Liver (tissue), 9 donors: Measurements from ENCODE around the gene MTSS2. TPM values are rescaled to one million over a fixed set of nuclear protein-coding genes. Genes with fewer than 3 reads are reported as not detected.

ENCODE experiments used
- DNase-seq: peaks from one replicate; pipeline ENCODE4 v3.0.0-alpha.2; 2017; ENCODE audit warnings: low spot score
- H3K27ac ChIP-seq, 2 donors: one replicate each; pipeline ENCODE4 v1.7.0; 2013; ENCODE audit warnings: inconsistent platforms in 2 of 2, low read length in 2 of 2, control low read depth in 1 of 2, low read depth in 1 of 2, mild to moderate bottlenecking in 1 of 2
- H3K27me3 ChIP-seq, 4 donors: one replicate each; pipeline versions ENCODE4 v1.6.1 to v1.7.0; 2013; ENCODE audit warnings: low read length in 3 of 4, inconsistent platforms in 1 of 4, mild to moderate bottlenecking in 1 of 4, moderate library complexity in 1 of 4; ENCODE audit not compliant: control insufficient read depth in 4 of 4, insufficient read depth in 4 of 4
- H3K36me3 ChIP-seq, 4 donors: one replicate each; pipeline versions ENCODE4 v1.6.1 to v1.7.0; 2013; ENCODE audit warnings: low read length in 3 of 4, mild to moderate bottlenecking in 3 of 4, low read depth in 1 of 4, moderate library complexity in 1 of 4; ENCODE audit not compliant: control insufficient read depth in 4 of 4, insufficient read depth in 3 of 4
- H3K4me1 ChIP-seq, 4 donors: one replicate each; pipeline versions ENCODE4 v1.6.1 to v1.7.0; 2013; ENCODE audit warnings: low read length in 3 of 4, mild to moderate bottlenecking in 3 of 4, moderate library complexity in 1 of 4; ENCODE audit not compliant: control insufficient read depth in 4 of 4, insufficient read depth in 4 of 4
- H3K4me3 ChIP-seq, 3 donors: one replicate each; pipeline versions ENCODE4 v1.6.1 to v1.7.0; 2013; ENCODE audit warnings: low read length in 3 of 3, control low read depth in 1 of 3, low read depth in 1 of 3, mild to moderate bottlenecking in 1 of 3
- H3K9ac ChIP-seq, 2 donors: one replicate each; pipeline ENCODE4 v1.7.0; 2013; ENCODE audit warnings: low read length in 2 of 2, mild to moderate bottlenecking in 2 of 2, moderate library complexity in 2 of 2, control low read depth in 1 of 2, low read depth in 1 of 2
- H3K9me3 ChIP-seq, 4 donors: one replicate each; pipeline versions ENCODE4 v1.6.1 to v1.7.0; 2013; ENCODE audit warnings: low read length in 3 of 4; ENCODE audit not compliant: control insufficient read depth in 4 of 4
- ATF3 ChIP-seq: IDR thresholded peaks from 2 replicates; pipeline ENCODE4 v1.6.1; 2016; ENCODE audit warnings: antibody characterized with exemption
- CTCF ChIP-seq: fragments of 150-350 bp; IDR thresholded peaks from 2 replicates; pipeline ENCODE4 v1.5.1; 2017; ENCODE audit warnings: improper control_type of control experiment, low read depth, low read length; ENCODE audit not compliant: missing input control
- EGR1 ChIP-seq, 2 donors: IDR thresholded peaks; 2 replicates each; pipeline ENCODE4 v1.6.1; 2016 to 2018; ENCODE audit warnings: antibody characterized with exemption in 2 of 2, low read depth in 2 of 2
- FOXA1 ChIP-seq: IDR thresholded peaks from 2 replicates; pipeline ENCODE4 v1.6.1; 2016; ENCODE audit warnings: antibody characterized with exemption
- FOXA2 ChIP-seq: IDR thresholded peaks from 2 replicates; pipeline ENCODE4 v1.6.1; 2016; ENCODE audit warnings: antibody characterized with exemption
- MAX ChIP-seq: IDR thresholded peaks from 2 replicates; pipeline ENCODE4 v1.6.1; 2016; ENCODE audit warnings: antibody characterized with exemption
- NR2F2 ChIP-seq: IDR thresholded peaks from 2 replicates; pipeline ENCODE4 v1.6.1; 2016; ENCODE audit warnings: antibody characterized with exemption
- RAD21 ChIP-seq, 2 donors: IDR thresholded peaks; 2 replicates each; pipeline ENCODE4 v1.6.1; 2016; ENCODE audit warnings: antibody characterized with exemption in 2 of 2, mild to moderate bottlenecking in 2 of 2
- RXRA ChIP-seq, 2 donors: IDR thresholded peaks; 2 replicates each; pipeline ENCODE4 v1.6.1; 2017 to 2018; ENCODE audit warnings: antibody characterized with exemption in 2 of 2, mild to moderate bottlenecking in 1 of 2
- SP1 ChIP-seq: IDR thresholded peaks from 2 replicates; pipeline ENCODE4 v1.6.1; 2018; ENCODE audit warnings: antibody characterized with exemption, mild to moderate bottlenecking
- WGBS: extraction: QIAGEN DNeasy Blood & Tissue Kit; methylation state at CpG from one replicate; pipeline ENCODE4 v1.1.7; 2013; 5-methylcytosine and 5-hydroxymethylcytosine counted together
- polyA plus RNA-seq, 2 donors: library from polyadenylated mRNA; stranded (reverse) in 1 of 2; unstranded in 1 of 2; fragments of 200-250 nt in 1 of 2; fragments of >200 nt in 1 of 2; fragmentation: Nextera tagmentation in 1 of 2; extraction: Ambion mirVana in 1 of 2; gene quantifications; one replicate each; pipeline versions ENCODE4 v1.2.1 to v1.2.3, GENCODE V29; 2013 to 2015
- total RNA-seq, 2 donors: library from RNA; depleted of rRNA; stranded (reverse); fragments of >200 nt; gene quantifications; one replicate each; pipeline ENCODE4 v1.2.3, GENCODE V29; 2014
- donor health status: healthy.
- donor health status: healthy.
- donor health status: healthy.
- donor health status: healthy.
- donor health status: healthy.

The MTSS2 gene
- total and polyA plus RNA-seq, 4 donors, result 3.8 to 95.7 (median 35.9) TPM

- Histone ChIP-seq H3K27me3 (no peaks in the 10 kb centered on the region), H3K9ac (no peak overlapping the region), H3K4me3 (no peak overlapping the region), H3K27ac (no peak overlapping the region), H3K4me1 (peaks cover 0 to 7% (median 3%) of the 10 kb centered on the region in 4 donors), H3K36me3 (no peaks in the 10 kb centered on the region), H3K9me3 (no peaks in the 10 kb centered on the region)
- 59% methylated on average over 22 of the region's 22 CpGs for WGBS
- no peak for DNase-seq
- TF ChIP-seq RAD21 (IDR thresholded peaks at IDR 0.05), result peak; percentile 50 to 77
- peak in 1 of 2 donors; percentile 25 for TF ChIP-seq RXRA (IDR thresholded peaks at IDR 0.05)
- no peak for TF ChIP-seq FOXA2
- TF ChIP-seq MAX, result no peak
These were observed 29.1 kb downstream of the MTSS2 start for GRCh38 chr16:70656712-70657263.

GRCh38 chr16:70656065-70656711 is 29.7 kb downstream of the MTSS2 start:
- Histone ChIP-seq H3K4me3 (no peak overlapping the region), H3K27ac (no peak overlapping the region), H3K27me3 (no peaks in the 10 kb centered on the region), H3K4me1 (peaks cover 0 to 7% (median 3%) of the 10 kb centered on the region in 4 donors), H3K9me3 (no peaks in the 10 kb centered on the region), H3K9ac (no peak overlapping the region), H3K36me3 (no peaks in the 10 kb centered on the region)
- no peak for TF ChIP-seq EGR1 (IDR thresholded peaks at IDR 0.05; ENCODE audit: low read depth in 2 of 2)
- no peak for DNase-seq
- WGBS, result 86% methylated on average over 8 of the region's 8 CpGs

GRCh38 chr16:70653809-70654771 is 31.8 kb downstream of the MTSS2 start:
- 43% methylated on average over 35 of the region's 35 CpGs for WGBS
- no peaks in the 10 kb centered on the region for H3K9me3 ChIP-seq
- H3K9ac ChIP-seq, result no peak overlapping the region
- no peaks in the 10 kb centered on the region for H3K36me3 ChIP-seq
- H3K4me3 ChIP-seq, result peak overlapping the region in 1 of 3 donors; percentile 3
- no peak overlapping the region for H3K27ac ChIP-seq
- H3K4me1 ChIP-seq, result peaks cover 0 to 7% (median 3%) of the 10 kb centered on the region in 4 donors
- TF ChIP-seq RAD21 (IDR thresholded peaks at IDR 0.05) (peak; percentile 97 to 99), RXRA (IDR thresholded peaks at IDR 0.05) (peak; percentile 10 to 11), ATF3 (no peak), CTCF (peak; percentile 96), FOXA1 (no peak), SP1 (no peak), NR2F2 (no peak)
- peak; percentile 90 for DNase-seq
- H3K27me3 ChIP-seq, result no peaks in the 10 kb centered on the region
